Epithelial cell of esophagus (primary cell): Measurements from ENCODE around the gene WDR91.

Experiments used
- DNase-seq: peaks from one replicate; pipeline ENCODE4 v3.0.0; 2010; ENCODE audit warnings: low read depth
- H3K4me3 ChIP-seq: 2 replicates; pipeline ENCODE4 v1.5.1; 2011; ENCODE audit warnings: mild to moderate bottlenecking, low read length, control low read depth
- CTCF ChIP-seq: IDR thresholded peaks from 2 replicates; pipeline ENCODE4 v1.5.1; 2011; ENCODE audit warnings: low read depth, mild to moderate bottlenecking, low read length, control low read depth, inconsistent platforms; ENCODE audit not compliant: insufficient read depth; ENCODE audit errors: missing control alignments

Gene WDR91

GRCh38 chr7:135151533-135151932, 59.8 kb downstream of the WDR91 start:
- no peak overlapping the region for H3K4me3 ChIP-seq
- TF ChIP-seq CTCF: no peak
- no peak for DNase-seq

- no peak for DNase-seq
- TF ChIP-seq CTCF: no peak
- no peak overlapping the region for H3K4me3 ChIP-seq
Observed at GRCh38 chr7:135151132-135151531, 60.2 kb downstream of the WDR91 start.

GRCh38 chr7:135150072-135150782, 61.1 kb downstream of the WDR91 start:
- no peak overlapping the region for H3K4me3 ChIP-seq
- no peak for TF ChIP-seq CTCF
- no peak for DNase-seq

GRCh38 chr7:135147899-135148721, 63.2 kb downstream of the WDR91 start, which contains the start of gene TMEM140:
Gene TMEM140, plus strand, starts transcription at chr7:135148072. Its CDS starts 16,370 bp downstream, at chr7:135164442.
- peak; percentile 46 for DNase-seq
- TF ChIP-seq CTCF: no peak
- no peak within 1 kb of the TSS for H3K4me3 ChIP-seq

- no peak for DNase-seq
- no peak for TF ChIP-seq CTCF
- H3K4me3 ChIP-seq: no peak overlapping the region
Observed at GRCh38 chr7:135147341-135147898, 63.9 kb downstream of the WDR91 start.

- no peak for DNase-seq
Observed at GRCh38 chr7:135143885-135144668, 67.2 kb downstream of the WDR91 start.

More at GRCh38 chr7:135143885-135144668, 67.2 kb downstream of the WDR91 start:
- TF ChIP-seq CTCF: no peak
- no peak overlapping the region for H3K4me3 ChIP-seq
